Skeletal muscle satellite cell (primary cell): ENCODE results near the gene NEBL.

Source experiments
- H3K27me3 ChIP-seq: 2 replicates; pipeline ENCODE4 v1.7.0; 2013; ENCODE audit warnings: low read length; ENCODE audit not compliant: control insufficient read depth, insufficient read depth
- H3K36me3 ChIP-seq: 2 replicates; pipeline ENCODE4 v1.7.0; 2013; ENCODE audit warnings: mild to moderate bottlenecking, control low read depth, low read length; ENCODE audit not compliant: insufficient read depth
- H3K4me1 ChIP-seq: 2 replicates; pipeline ENCODE4 v1.7.0; 2013; ENCODE audit warnings: low read length; ENCODE audit not compliant: control insufficient read depth, insufficient read depth
- H3K4me2 ChIP-seq: 2 replicates; pipeline ENCODE4 v1.7.0; 2013; ENCODE audit warnings: mild to moderate bottlenecking, low read length
- H3K4me3 ChIP-seq: 2 replicates; pipeline ENCODE4 v1.7.0; 2013; ENCODE audit warnings: low read length
- H3K9ac ChIP-seq: 2 replicates; pipeline ENCODE4 v1.7.0; 2013; ENCODE audit warnings: mild to moderate bottlenecking, low read depth, low read length, moderate library complexity
- H3K9me3 ChIP-seq: replicated peaks from 2 replicates; pipeline ENCODE4 v1.7.0; 2013; ENCODE audit warnings: mild to moderate bottlenecking, control low read depth, low read length

Gene NEBL

DNA sequence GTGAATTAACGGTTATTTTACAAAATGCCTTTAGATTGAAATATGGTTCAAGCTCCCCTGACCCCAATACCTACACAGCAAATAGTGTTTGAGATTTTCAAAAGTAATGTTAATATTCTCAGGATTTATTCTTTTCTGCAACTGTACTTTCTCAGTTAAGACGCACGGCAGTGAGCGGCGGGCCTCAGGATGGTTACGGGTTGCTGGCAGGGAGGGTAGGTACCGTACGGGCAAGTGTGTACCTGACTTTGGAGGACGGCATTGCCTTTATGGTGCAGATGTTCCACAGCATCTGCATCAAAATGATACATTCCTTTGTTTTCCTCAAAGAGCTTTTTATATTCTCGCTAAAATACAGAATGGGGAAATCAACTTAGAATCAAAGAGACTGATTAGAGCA lies 44.8 kb downstream of the NEBL start:
- Histone ChIP-seq H3K36me3 (no peaks in the 10 kb centered on the region), H3K9me3 (no peaks in the 10 kb centered on the region), H3K4me2 (no peak overlapping the region), H3K4me3 (no peak overlapping the region), H3K9ac (no peak overlapping the region), H3K4me1 (no peaks in the 10 kb centered on the region), H3K27me3 (no peaks in the 10 kb centered on the region)

DNA sequence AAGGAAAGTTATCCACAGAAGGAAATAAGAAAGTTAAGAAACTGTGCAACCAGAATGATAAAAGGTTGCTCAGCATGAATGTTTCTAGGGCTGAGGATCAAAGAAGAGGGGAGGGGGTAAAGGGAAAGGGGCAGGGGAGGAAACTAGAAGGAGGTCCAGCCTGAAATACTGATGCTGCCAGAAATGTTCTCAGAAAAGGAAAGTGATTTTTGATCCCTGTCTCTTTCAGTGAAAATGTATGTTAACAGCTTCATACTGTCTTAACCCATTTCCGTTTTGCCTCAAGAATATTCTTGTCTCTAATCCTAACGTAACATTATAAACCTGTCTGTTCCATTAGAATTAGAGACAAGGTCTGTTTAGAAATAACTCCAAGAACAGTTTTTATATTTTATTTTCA lies 49.6 kb downstream of the NEBL start:
- H3K4me1 ChIP-seq, result no peaks in the 10 kb centered on the region
- no peak overlapping the region for H3K4me2 ChIP-seq
- no peak overlapping the region for H3K9ac ChIP-seq
- no peak overlapping the region for H3K4me3 ChIP-seq
- no peaks in the 10 kb centered on the region for H3K9me3 ChIP-seq
- H3K36me3 ChIP-seq, result no peaks in the 10 kb centered on the region
- H3K27me3 ChIP-seq, result no peaks in the 10 kb centered on the region

DNA sequence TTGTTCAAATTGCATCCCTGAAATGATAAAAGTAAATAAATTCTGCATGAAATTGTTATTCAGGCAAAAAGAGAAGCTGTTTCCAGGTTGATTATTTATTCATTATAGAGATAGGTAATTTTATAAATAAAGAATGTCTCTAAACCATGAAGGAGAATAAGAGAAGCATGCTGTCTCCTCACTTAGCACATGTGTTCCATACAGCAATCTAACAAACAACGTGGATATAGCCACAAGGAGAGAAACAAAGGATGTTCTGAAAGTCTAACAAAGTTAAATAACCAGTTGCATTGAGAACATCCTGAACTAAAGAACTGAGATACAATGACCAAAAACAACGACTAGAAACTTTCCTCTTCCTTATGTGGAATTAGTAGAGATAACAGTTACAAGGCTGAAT lies 50.8 kb downstream of the NEBL start:
- no peaks in the 10 kb centered on the region for H3K4me1 ChIP-seq
- no peaks in the 10 kb centered on the region for H3K9me3 ChIP-seq
- no peaks in the 10 kb centered on the region for H3K27me3 ChIP-seq
- H3K4me2 ChIP-seq, result no peak overlapping the region
- no peak overlapping the region for H3K9ac ChIP-seq
- H3K4me3 ChIP-seq, result no peak overlapping the region
- no peaks in the 10 kb centered on the region for H3K36me3 ChIP-seq

DNA sequence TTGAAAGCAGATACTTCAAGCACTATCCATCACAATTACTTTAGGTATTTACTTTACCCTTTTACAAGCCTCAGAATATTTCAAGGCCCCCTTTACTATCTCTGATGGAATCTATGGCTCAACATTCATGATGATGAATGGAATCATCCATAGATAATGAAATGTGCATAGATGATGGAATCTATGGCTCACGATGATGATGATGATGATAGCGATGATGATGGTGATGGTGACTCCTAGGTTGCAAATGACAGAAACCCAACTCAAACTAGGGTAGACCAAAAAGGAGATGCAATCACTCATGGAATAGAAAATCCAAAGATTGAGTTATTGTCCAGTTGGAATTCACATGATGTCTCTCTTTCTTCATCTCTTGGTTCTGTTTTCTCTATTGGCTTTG lies 55.7 kb downstream of the NEBL start:
- no peaks in the 10 kb centered on the region for H3K9me3 ChIP-seq
- H3K27me3 ChIP-seq, result no peaks in the 10 kb centered on the region
- H3K4me2 ChIP-seq, result no peak overlapping the region
- no peak overlapping the region for H3K9ac ChIP-seq
- no peaks in the 10 kb centered on the region for H3K36me3 ChIP-seq
- no peak overlapping the region for H3K4me3 ChIP-seq
- no peaks in the 10 kb centered on the region for H3K4me1 ChIP-seq

DNA sequence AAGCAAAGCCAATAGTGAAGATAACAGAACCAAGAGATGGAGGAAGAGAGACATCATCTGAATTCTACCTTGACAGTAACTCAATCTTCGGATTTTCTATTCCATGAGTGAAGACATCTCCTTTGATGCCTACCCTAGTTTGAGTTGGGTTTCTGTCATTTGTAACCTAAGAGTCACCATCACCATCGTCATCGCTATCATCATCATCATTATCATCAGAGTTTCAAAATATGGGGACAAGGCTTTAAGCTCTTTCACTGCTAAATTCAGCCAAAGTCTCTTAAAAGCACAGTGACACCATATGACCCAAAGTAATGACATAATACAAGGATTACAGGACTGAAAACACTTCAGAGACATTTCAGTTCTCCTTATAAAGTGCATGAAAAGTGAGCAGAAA lies 57.2 kb downstream of the NEBL start:
- Histone ChIP-seq H3K4me3 (no peak overlapping the region), H3K36me3 (no peaks in the 10 kb centered on the region), H3K9ac (no peak overlapping the region), H3K4me1 (no peaks in the 10 kb centered on the region), H3K27me3 (no peaks in the 10 kb centered on the region), H3K9me3 (no peaks in the 10 kb centered on the region), H3K4me2 (no peak overlapping the region)

DNA sequence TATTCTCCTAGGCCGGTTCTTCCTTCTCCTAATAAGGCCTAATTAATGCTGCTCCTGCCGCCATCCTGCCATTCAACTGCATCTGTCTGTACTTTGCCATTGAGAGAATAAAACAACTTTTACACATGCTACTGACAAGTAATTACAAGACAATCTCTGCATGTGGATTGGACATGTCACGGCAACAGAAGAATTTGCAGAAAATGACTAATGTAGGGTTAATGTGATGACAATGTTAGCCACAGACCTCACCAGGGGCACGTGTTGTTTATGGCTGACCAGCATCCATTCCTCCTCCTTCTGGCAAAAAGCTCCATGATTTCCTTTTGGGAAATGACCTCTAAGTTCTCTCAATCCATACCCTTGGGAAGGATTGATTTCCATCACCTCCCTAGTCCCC lies 58.0 kb downstream of the NEBL start:
- H3K4me2 ChIP-seq, result no peak overlapping the region
- H3K9ac ChIP-seq, result no peak overlapping the region
- H3K4me3 ChIP-seq, result no peak overlapping the region
- H3K4me1 ChIP-seq, result no peaks in the 10 kb centered on the region
- H3K36me3 ChIP-seq, result no peaks in the 10 kb centered on the region
- no peaks in the 10 kb centered on the region for H3K9me3 ChIP-seq
- H3K27me3 ChIP-seq, result no peaks in the 10 kb centered on the region

DNA sequence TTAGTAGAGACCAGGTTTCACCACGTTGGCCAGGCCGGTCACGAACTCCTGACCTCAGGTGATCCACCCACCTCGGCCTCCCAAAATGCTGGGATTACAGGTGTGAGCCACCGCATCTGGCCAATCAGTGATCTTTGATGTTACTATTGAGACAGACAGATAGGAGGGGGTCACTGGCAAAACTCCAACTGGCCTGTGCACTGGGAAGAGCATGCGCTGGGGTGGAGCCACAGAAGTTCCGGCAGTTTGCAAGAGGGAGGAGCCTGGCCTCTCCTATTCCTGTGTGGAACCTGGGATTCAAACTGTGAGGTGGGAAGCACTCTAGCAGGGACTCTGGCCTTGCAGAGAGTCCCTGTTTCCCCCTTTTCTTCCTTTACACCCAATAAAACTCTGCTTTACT lies 60.7 kb downstream of the NEBL start:
- no peaks in the 10 kb centered on the region for H3K36me3 ChIP-seq
- no peak overlapping the region for H3K9ac ChIP-seq
- H3K4me3 ChIP-seq, result no peak overlapping the region
- no peak overlapping the region for H3K4me2 ChIP-seq
- H3K4me1 ChIP-seq, result no peaks in the 10 kb centered on the region
- H3K9me3 ChIP-seq, result no peaks in the 10 kb centered on the region
- no peaks in the 10 kb centered on the region for H3K27me3 ChIP-seq

DNA sequence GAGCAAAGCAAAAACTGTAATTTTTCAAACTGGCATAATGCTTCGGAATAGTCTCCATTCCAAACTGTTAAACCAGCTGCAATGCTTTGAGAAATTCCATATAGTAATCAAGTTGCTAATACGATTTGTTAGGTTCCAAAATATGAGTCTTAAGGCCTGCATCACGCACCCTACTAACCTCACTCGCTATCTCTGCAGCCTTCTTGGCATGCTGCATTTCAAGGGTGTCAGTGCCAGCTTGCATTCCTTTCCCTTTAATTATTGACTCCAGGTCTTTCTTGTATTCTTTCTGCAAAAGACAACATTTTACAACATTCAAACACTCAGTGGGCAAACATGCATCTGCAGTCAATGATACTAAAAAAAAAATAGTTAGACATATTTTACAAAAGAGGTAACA lies 61.8 kb downstream of the NEBL start:
- no peak overlapping the region for H3K4me3 ChIP-seq
- no peaks in the 10 kb centered on the region for H3K4me1 ChIP-seq
- no peaks in the 10 kb centered on the region for H3K27me3 ChIP-seq
- H3K36me3 ChIP-seq, result no peaks in the 10 kb centered on the region
- H3K9ac ChIP-seq, result no peak overlapping the region
- no peak overlapping the region for H3K4me2 ChIP-seq
- H3K9me3 ChIP-seq, result no peaks in the 10 kb centered on the region

DNA sequence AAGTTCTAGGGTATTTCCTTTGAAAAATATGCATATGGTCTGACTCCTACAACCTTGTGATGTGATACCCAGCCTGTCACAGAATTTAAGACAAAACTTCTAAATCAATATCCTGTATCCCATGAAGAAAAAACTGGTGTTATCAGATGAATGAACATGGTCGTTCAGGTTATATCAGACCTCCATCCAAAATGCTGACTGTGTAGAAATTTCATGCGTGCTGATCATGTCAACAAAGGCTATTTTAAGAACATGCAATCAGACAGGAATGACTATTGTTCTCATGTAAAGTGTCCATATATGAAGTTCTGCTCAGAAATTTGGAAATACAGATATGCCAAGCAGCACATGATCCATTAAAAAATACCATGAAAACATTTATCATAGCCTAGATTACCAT lies 62.3 kb downstream of the NEBL start:
- Histone ChIP-seq H3K4me2 (no peak overlapping the region), H3K36me3 (no peaks in the 10 kb centered on the region), H3K9me3 (no peaks in the 10 kb centered on the region), H3K4me1 (no peaks in the 10 kb centered on the region), H3K4me3 (no peak overlapping the region), H3K9ac (no peak overlapping the region), H3K27me3 (no peaks in the 10 kb centered on the region)

DNA sequence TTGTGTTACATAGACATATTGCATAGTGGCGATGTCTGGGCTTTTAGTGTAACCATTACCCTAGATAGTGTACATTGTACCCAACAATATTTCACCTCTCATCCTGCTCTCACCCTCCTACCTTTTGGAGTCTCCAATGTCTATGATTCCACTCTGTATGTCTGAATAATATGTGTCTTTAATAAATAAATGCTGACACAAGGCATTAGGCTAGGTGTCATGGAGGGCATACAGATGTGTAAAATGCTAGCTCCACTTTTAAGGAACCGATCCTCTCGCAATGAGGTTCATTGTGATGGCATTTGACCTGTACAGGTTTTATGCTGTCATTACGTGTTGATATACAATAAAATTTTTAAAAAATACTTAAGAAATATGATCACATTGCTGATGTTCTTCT lies 74.3 kb downstream of the NEBL start:
- no peaks in the 10 kb centered on the region for H3K27me3 ChIP-seq
- H3K9ac ChIP-seq, result no peak overlapping the region
- H3K9me3 ChIP-seq, result no peaks in the 10 kb centered on the region
- no peaks in the 10 kb centered on the region for H3K36me3 ChIP-seq
- no peak overlapping the region for H3K4me3 ChIP-seq
- no peaks in the 10 kb centered on the region for H3K4me1 ChIP-seq
- H3K4me2 ChIP-seq, result no peak overlapping the region

DNA sequence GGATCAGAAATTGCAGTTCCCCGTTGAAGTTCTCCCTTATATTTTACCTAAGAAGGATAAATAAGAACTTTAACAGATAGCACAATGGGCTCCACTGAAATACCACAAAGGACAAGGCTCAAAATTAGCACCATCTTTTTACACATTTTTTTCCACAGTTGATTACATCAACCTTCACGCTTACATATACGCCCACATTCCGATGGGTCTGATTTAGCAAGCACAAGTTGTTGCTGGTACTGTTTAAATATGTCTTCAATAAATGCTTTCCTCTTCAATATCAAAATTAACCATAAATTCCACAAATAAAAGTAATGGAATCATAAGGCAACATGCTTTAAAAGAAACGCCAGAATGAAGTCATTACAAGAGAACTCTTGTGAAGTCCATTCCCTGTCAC lies 79.5 kb downstream of the NEBL start:
- no peak overlapping the region for H3K9ac ChIP-seq
- no peak overlapping the region for H3K4me2 ChIP-seq
- H3K9me3 ChIP-seq, result no peaks in the 10 kb centered on the region
- no peaks in the 10 kb centered on the region for H3K27me3 ChIP-seq
- no peak overlapping the region for H3K4me3 ChIP-seq
- H3K4me1 ChIP-seq, result no peaks in the 10 kb centered on the region
- no peaks in the 10 kb centered on the region for H3K36me3 ChIP-seq

DNA sequence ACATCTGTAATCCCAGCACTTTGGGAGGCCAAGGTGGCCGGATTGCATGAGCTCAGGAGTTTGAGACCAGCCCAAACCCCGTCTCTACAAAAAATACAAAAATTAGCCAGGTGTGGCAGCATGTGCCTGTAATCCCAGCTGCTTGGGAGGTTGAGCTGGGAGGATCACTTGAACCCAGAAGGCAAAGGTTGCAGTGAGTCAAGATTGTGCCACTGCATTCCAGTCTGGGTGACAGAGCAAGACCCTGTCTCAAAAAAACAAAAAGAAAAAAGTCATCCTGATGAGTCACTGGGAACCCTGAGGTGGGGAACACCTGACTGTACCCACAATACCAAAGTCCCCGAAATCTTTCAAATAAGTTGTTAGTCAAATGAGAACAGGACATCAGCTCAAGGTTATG lies 80.0 kb downstream of the NEBL start:
- H3K4me3 ChIP-seq, result no peak overlapping the region
- no peaks in the 10 kb centered on the region for H3K4me1 ChIP-seq
- H3K9me3 ChIP-seq, result no peaks in the 10 kb centered on the region

DNA sequence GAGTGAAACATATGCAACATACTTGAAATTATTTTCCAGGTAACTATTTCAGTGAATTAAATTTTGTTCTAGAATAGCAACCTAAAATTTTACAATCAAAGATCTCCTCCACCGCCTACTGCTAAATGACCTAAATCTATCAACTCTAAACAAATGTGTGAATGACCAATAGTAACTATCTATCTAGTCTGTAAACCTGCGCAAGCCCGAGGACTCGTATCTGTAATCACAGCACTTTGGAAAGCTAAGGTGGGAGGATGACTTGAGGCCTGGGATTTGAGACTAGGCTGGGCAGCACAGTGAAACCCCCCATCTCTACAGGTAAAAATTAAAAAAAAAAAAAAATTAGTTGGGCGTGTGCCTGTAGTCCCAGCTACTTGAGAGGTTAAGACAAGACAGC lies 83.0 kb downstream of the NEBL start:
- Histone ChIP-seq H3K9ac (no peak overlapping the region), H3K36me3 (no peaks in the 10 kb centered on the region), H3K27me3 (no peaks in the 10 kb centered on the region), H3K4me3 (no peak overlapping the region), H3K4me1 (peaks cover 6% of the 10 kb centered on the region), H3K9me3 (no peaks in the 10 kb centered on the region), H3K4me2 (no peak overlapping the region)

More for the DNA sequence above, 80.0 kb downstream of the NEBL start:
- H3K36me3 ChIP-seq, result no peaks in the 10 kb centered on the region
- no peak overlapping the region for H3K9ac ChIP-seq
- H3K27me3 ChIP-seq, result no peaks in the 10 kb centered on the region
- H3K4me2 ChIP-seq, result no peak overlapping the region
